ENCODE measurements around the gene IGFL4. TPM values are rescaled to one million over a fixed set of nuclear protein-coding genes. Genes with fewer than 3 reads are reported as not detected.
A peak's percentile ranks its signal among the peaks of the same experiment; 100 is the strongest.

IGFL4 gene
- total RNA-seq, 1 donor from 2014 or later, result 2.3 TPM

DNA sequence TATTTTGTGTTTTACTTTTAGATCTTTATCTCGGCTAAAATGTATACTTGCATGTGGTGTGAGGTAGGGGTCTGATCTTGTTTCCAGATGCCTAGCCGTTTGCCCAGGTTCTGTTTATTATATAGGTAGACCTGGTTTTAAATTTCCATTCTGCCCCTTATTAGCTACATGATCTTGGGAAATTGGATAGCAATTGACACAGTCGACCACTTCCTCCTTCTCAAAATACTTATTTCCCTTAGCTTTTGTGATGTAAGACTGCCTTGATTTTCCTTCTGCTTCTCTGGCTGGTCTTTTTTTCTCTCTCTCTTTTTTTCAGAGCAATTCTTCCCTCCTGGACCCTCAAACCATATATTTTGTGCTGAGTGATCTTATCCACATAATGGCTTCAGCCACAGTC is 15.0 kb downstream of the IGFL4 start:
- H3K27me3 ChIP-seq (ENCODE audit: insufficient read depth, low read length), result peaks cover 11% of the 10 kb centered on the region
- DNase-seq (ENCODE audit: low read depth) (no peak), FAIRE-seq (no peak)
- no peaks in the 10 kb centered on the region for H3K79me2 ChIP-seq (ENCODE audit: insufficient read depth, low read length)
- no peak overlapping the region for H3K4me3 ChIP-seq (ENCODE audit: insufficient read depth, low read depth, low read length)
- TF ChIP-seq CTCF (IDR thresholded peaks at IDR 0.05; ENCODE audit: insufficient read depth, low read depth, low read length) (no peak), EZH2 (IDR thresholded peaks at IDR 0.05; ENCODE audit: insufficient read depth, low read length) (no peak)
- H3K27ac ChIP-seq (ENCODE audit: low read depth, low read length), result no peak overlapping the region
- H3K9ac ChIP-seq (ENCODE audit: low read length), result no peak overlapping the region
- peaks cover 4% of the 10 kb centered on the region for H3K27me3 Mint-ChIP-seq (ENCODE audit: low read depth, unreplicated experiment)
- no peak overlapping the region for H2AFZ ChIP-seq (ENCODE audit: low read depth, low read length)
- H3K9me3 Mint-ChIP-seq (ENCODE audit: unreplicated experiment), result peaks cover 5% of the 10 kb centered on the region
- H3K36me3 ChIP-seq (ENCODE audit: insufficient read depth, low read length), result no peaks in the 10 kb centered on the region
- H3K9me3 ChIP-seq (ENCODE audit: insufficient read depth, low read depth, low read length), result no peaks in the 10 kb centered on the region
- H3K4me1 ChIP-seq (ENCODE audit: insufficient read depth, low read length), result no peaks in the 10 kb centered on the region
- H3K4me1 Mint-ChIP-seq (ENCODE audit: low read depth, unreplicated experiment), result peaks cover 3% of the 10 kb centered on the region
- peaks cover 4% of the 10 kb centered on the region for H4K20me1 ChIP-seq (ENCODE audit: insufficient read depth, low read length)
- no peak overlapping the region for H3K4me2 ChIP-seq (ENCODE audit: low read length)
- H3K36me3 Mint-ChIP-seq (ENCODE audit: low read depth, unreplicated experiment), result peaks cover 16% of the 10 kb centered on the region
- no peak overlapping the region for H3K27ac Mint-ChIP-seq (ENCODE audit: unreplicated experiment)
- H3K4me3 Mint-ChIP-seq (ENCODE audit: unreplicated experiment), result no peak overlapping the region

GRCh38 chr19:46023311-46023779 is 17.5 kb downstream of the IGFL4 start:
- Histone ChIP-seq H3K27me3 (ENCODE audit: insufficient read depth, low read length) (peaks cover 11% of the 10 kb centered on the region), H3K36me3 (ENCODE audit: insufficient read depth, low read length) (no peaks in the 10 kb centered on the region), H2AFZ (ENCODE audit: low read depth, low read length) (no peak overlapping the region), H3K79me2 (ENCODE audit: insufficient read depth, low read length) (no peaks in the 10 kb centered on the region), H3K9me3 (ENCODE audit: insufficient read depth, low read depth, low read length) (no peaks in the 10 kb centered on the region), H4K20me1 (ENCODE audit: insufficient read depth, low read length) (peaks cover 19% of the 10 kb centered on the region), H3K4me1 (ENCODE audit: insufficient read depth, low read length) (no peaks in the 10 kb centered on the region), H3K9ac (ENCODE audit: low read length) (no peak overlapping the region), H3K4me3 (ENCODE audit: insufficient read depth, low read depth, low read length) (no peak overlapping the region), H3K27ac (ENCODE audit: low read depth, low read length) (no peak overlapping the region), H3K4me2 (ENCODE audit: low read length) (no peak overlapping the region)
- no peak for TF ChIP-seq EZH2 (IDR thresholded peaks at IDR 0.05; ENCODE audit: insufficient read depth, low read length)
- no peak for TF ChIP-seq CTCF (IDR thresholded peaks at IDR 0.05; ENCODE audit: insufficient read depth, low read depth, low read length)
- Mint-ChIP-seq H3K4me1 (ENCODE audit: low read depth, unreplicated experiment) (no peaks in the 10 kb centered on the region), H3K27me3 (ENCODE audit: low read depth, unreplicated experiment) (peaks cover 9% of the 10 kb centered on the region), H3K4me3 (ENCODE audit: unreplicated experiment) (no peak overlapping the region), H3K36me3 (ENCODE audit: low read depth, unreplicated experiment) (peaks cover 16% of the 10 kb centered on the region), H3K9me3 (ENCODE audit: unreplicated experiment) (peaks cover 5% of the 10 kb centered on the region), H3K27ac (ENCODE audit: unreplicated experiment) (no peak overlapping the region)
- FAIRE-seq (no peak), DNase-seq (ENCODE audit: low read depth) (no peak)

DNA sequence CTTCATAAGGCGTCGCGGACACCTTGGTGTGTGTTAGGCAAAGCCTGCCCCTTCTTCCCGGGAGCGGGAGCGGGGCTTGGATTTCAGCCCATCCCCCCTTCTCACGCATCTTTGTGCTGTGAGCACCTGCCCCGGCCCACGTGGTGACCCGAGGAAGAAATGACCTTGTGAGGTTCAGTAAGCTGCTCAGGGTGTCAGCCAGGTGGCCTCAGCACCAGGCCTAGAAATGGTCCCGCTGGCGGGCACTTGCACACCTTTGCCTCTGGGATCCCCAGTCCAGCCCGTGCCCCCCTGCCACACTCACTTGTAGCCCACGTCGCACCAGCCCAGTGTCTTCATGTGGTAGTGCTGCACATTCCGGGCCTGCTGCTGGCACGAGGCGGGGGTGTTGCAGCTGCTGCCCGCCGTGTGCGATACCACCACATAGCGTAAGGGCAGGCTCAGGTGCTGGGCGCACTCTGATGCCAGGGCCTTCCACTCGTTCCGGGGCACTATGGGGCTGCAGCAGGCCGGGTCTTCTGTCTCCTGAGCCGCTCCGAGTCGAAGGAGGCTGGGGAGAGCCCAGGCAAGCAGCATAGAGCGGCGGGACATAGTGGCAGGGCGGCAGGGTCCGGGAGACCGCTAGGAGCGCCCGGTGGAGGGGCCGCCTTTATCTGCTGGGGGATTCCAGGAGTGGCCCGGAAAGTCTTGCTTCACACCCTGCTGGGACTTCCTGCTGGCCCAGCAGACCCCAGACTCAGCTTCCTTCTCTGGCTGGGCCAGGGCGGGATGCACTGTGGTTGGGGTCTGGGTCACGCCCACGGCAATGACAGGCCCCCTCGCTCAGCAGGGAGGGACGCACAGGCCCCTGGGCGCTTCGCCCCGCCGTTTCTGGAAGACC is 18.1 kb downstream of the IGFL4 start, which contains the start of gene PGLYRP1:
Gene PGLYRP1, minus strand, starts transcription at position 623 of the 880 bp plus-strand sequence. Its CDS starts 32 bp downstream, at position 591.
- DNase-seq (ENCODE audit: low read depth) (no peak), FAIRE-seq (no peak)
- Histone ChIP-seq H4K20me1 (ENCODE audit: insufficient read depth, low read length) (peaks cover 22% of the 10 kb centered on the region), H3K4me3 (ENCODE audit: insufficient read depth, low read depth, low read length) (no peak within 1 kb of the TSS), H3K4me2 (ENCODE audit: low read length) (no peak within 1 kb of the TSS), H3K27ac (ENCODE audit: low read depth, low read length) (no peak within 1 kb of the TSS), H3K4me1 (ENCODE audit: insufficient read depth, low read length) (no peaks in the 10 kb centered on the region), H3K9me3 (ENCODE audit: insufficient read depth, low read depth, low read length) (no peaks in the 10 kb centered on the region), H2AFZ (ENCODE audit: low read depth, low read length) (no peak within 1 kb of the TSS), H3K27me3 (ENCODE audit: insufficient read depth, low read length) (peaks cover 11% of the 10 kb centered on the region), H3K79me2 (ENCODE audit: insufficient read depth, low read length) (no peaks in the 10 kb centered on the region), H3K9ac (ENCODE audit: low read length) (no peak within 1 kb of the TSS), H3K36me3 (ENCODE audit: insufficient read depth, low read length) (no peaks in the 10 kb centered on the region)
- H3K27me3 Mint-ChIP-seq (ENCODE audit: low read depth, unreplicated experiment), result peaks cover 9% of the 10 kb centered on the region
- peak; percentile 36 for TF ChIP-seq EZH2 (IDR thresholded peaks at IDR 0.05; ENCODE audit: insufficient read depth, low read length)
- no peak for TF ChIP-seq CTCF (IDR thresholded peaks at IDR 0.05; ENCODE audit: insufficient read depth, low read depth, low read length)
- H3K36me3 Mint-ChIP-seq (ENCODE audit: low read depth, unreplicated experiment), result peaks cover 16% of the 10 kb centered on the region
- H3K9me3 Mint-ChIP-seq (ENCODE audit: unreplicated experiment), result peaks cover 5% of the 10 kb centered on the region
- no peak within 1 kb of the TSS for H3K4me3 Mint-ChIP-seq (ENCODE audit: unreplicated experiment)
- no peaks in the 10 kb centered on the region for H3K4me1 Mint-ChIP-seq (ENCODE audit: low read depth, unreplicated experiment)
- no peak within 1 kb of the TSS for H3K27ac Mint-ChIP-seq (ENCODE audit: unreplicated experiment)

Data from astrocyte (in vitro differentiated cells and primary cell).